SK-N-MC (cell line): ENCODE data around the gene TCIRG1.

Experiments used
- DNase-seq: peaks from one replicate; pipeline ENCODE4 v3.0.0-alpha.2; 2011; ENCODE audit warnings: low read depth, low spot score
- H3K27ac ChIP-seq: fragments of 200-600 bp; sonication (generic); 2 replicates; pipeline ENCODE4 v1.5.1; 2016; ENCODE audit warnings: mixed run types
- H3K36me3 ChIP-seq: fragments of 200-600 bp; sonication (generic); 2 replicates; pipeline ENCODE4 v1.6.1; 2017; ENCODE audit warnings: antibody characterized with exemption, low read length, mixed read lengths; ENCODE audit not compliant: insufficient read depth
- H3K4me3 ChIP-seq: fragments of 200-600 bp; sonication (generic); 2 replicates; pipeline ENCODE4 v1.5.1; 2016
- H3K9ac ChIP-seq: fragments of 200-600 bp; sonication (generic); 2 replicates; pipeline ENCODE4 v1.8.0; 2017; ENCODE audit warnings: mixed run types, mixed read lengths; ENCODE audit not compliant: insufficient read length
- H3K9me3 ChIP-seq: fragments of 200-600 bp; sonication (generic); 2 replicates; pipeline ENCODE4 v1.6.1; 2017; ENCODE audit warnings: low read depth, mild to moderate bottlenecking, antibody characterized with exemption, low read length, moderate library complexity, mixed read lengths
- EZH2 ChIP-seq: fragments of 200-600 bp; sonication (generic); IDR thresholded peaks from one replicate; pipeline ENCODE4 v1.6.1; 2017; ENCODE audit warnings: antibody characterized with exemption
- FOXP2 ChIP-seq: optimal IDR thresholded peaks from 2 replicates; pipeline ENCODE3; 2011; ENCODE audit warnings: mild to moderate bottlenecking, moderate library complexity; ENCODE audit not compliant: insufficient read depth; ENCODE audit errors: extremely low read length, control extremely low read depth
- POLR2AphosphoS5 ChIP-seq: IDR thresholded peaks from 2 replicates; pipeline ENCODE4 v1.6.1; 2012; ENCODE audit warnings: mild to moderate bottlenecking, low read depth, low read length, borderline replicate concordance

TCIRG1 gene

DNA sequence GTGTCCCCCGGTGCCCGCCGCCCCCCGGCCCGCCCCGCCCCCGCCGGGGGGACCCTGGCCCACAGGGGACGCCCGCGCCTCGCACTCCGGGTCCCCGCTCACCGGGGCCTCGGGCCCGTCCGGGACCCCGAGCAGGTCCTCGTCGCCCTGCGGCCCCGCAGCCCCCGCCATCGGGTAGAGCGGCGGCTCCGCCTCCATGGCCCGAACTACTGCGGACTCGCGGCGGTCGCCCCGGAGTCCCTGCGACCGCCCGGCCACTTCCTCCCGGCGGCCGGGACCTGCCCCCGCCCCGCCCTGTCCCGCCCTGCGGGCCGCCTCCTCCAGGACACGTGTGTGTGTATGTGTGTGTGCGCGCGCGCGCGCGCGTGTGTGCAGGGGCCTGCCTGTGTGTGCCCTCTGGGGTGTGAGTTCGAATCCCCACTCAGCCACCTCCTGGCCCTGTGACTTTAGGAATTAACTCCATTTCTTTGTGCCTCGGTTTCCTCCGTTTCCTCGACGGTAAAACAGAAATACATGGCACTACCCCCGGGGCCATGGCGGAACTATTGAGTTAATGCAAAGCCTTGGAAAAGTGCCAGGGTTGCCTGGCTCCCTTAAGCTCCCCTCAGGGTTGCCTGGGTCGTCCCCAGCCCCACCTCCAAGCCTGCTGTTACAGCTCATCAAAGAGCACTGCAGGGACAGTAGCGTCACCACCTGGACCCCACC, 34.8 kb upstream of the TCIRG1 start, which contains the start of gene UNC93B1:
Gene UNC93B1 (minus strand): TSS at position 252 of the 705 bp plus-strand sequence. CDS start 54 bp downstream, at position 198.
- H3K36me3 ChIP-seq: no peaks in the 10 kb centered on the region
- H3K9ac ChIP-seq: peak within 1 kb of the TSS; percentile 53

DNA sequence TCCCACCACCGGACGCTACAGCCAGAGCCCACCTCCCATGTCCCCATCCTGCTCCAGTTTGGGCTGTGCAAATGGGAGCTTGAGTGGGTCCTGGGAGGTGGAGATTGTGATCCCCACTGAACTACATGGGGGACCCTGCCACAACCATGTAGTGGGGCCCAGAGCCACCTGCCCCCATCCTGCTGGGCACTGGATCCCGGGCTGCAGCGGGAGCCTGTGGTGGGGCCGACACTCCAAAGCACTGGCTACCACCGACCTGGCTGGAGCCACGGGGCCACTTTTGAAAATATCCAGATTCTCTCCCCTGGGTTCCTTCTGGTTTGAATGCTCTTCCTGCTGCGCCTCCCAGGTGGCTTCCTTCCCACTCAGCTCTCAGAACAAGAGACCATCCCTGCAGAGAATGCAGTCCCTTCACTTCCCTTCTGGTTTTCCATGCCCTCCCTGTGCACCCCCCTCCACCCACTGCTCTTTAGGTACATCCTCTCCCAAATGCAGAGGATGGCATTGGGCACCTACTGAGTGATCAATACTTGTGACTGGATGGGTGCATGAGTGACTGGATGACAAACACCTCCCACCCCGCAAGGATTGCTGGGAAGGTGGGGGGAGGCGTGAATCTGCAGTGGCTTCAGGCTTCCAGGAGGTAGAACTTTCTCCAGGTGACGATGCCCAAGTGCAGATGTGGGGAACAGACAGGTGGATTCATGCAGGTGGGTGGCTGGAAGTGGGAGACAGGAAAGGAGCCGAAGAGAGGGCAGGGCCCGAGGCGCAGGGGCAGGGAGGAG, 34.1 kb upstream of the TCIRG1 start:
- no peak for DNase-seq
- no peak overlapping the region for H3K27ac ChIP-seq
- H3K4me3 ChIP-seq: peak overlapping the region; percentile 74
- H3K9ac ChIP-seq: no peak overlapping the region
- TF ChIP-seq POLR2AphosphoS5: no peak
- TF ChIP-seq FOXP2: no peak
- TF ChIP-seq EZH2: no peak
- H3K9me3 ChIP-seq: no peaks in the 10 kb centered on the region
- no peaks in the 10 kb centered on the region for H3K36me3 ChIP-seq

More for the DNA sequence above, 34.8 kb upstream of the TCIRG1 start, which contains the start of gene UNC93B1:
- peak; percentile 16 for DNase-seq
- no peak for TF ChIP-seq EZH2
- TF ChIP-seq FOXP2: no peak
- H3K9me3 ChIP-seq: no peaks in the 10 kb centered on the region
- no peak within 1 kb of the TSS for H3K27ac ChIP-seq
- H3K4me3 ChIP-seq: peak within 1 kb of the TSS; percentile 74

DNA sequence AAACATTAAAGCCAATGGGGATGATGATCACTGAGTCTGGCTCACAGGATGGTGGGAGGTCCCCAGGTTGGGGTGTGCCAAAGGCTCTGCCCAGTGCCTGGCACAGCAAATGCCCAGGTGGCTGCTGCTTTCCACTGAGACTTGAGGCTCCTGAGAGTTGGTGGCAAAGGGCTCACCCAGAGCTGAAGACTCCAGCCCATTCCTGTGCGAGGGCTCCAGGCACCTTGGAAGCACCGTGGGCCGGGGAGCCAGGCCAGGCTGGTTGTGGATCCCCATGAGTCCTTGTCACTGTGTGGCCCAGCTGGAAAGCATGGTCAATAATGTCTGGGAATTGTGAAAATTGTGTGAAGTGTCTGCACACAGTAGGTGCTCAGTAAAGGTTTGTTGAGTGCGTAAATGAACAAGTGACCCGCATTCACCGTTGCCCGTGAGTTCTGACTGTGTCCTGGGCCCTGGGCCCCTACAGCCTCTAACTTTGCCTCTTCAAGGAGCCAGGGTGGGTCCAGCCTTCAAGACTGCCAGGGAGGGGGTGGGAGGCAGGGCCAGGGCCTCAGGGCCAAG, 32.1 kb upstream of the TCIRG1 start:
- DNase-seq: no peak
- Histone ChIP-seq H3K36me3 (no peaks in the 10 kb centered on the region), H3K9ac (no peak overlapping the region), H3K27ac (no peak overlapping the region), H3K9me3 (no peaks in the 10 kb centered on the region), H3K4me3 (no peak overlapping the region)
- no peak for TF ChIP-seq EZH2
- TF ChIP-seq FOXP2: no peak
- no peak for TF ChIP-seq POLR2AphosphoS5

DNA sequence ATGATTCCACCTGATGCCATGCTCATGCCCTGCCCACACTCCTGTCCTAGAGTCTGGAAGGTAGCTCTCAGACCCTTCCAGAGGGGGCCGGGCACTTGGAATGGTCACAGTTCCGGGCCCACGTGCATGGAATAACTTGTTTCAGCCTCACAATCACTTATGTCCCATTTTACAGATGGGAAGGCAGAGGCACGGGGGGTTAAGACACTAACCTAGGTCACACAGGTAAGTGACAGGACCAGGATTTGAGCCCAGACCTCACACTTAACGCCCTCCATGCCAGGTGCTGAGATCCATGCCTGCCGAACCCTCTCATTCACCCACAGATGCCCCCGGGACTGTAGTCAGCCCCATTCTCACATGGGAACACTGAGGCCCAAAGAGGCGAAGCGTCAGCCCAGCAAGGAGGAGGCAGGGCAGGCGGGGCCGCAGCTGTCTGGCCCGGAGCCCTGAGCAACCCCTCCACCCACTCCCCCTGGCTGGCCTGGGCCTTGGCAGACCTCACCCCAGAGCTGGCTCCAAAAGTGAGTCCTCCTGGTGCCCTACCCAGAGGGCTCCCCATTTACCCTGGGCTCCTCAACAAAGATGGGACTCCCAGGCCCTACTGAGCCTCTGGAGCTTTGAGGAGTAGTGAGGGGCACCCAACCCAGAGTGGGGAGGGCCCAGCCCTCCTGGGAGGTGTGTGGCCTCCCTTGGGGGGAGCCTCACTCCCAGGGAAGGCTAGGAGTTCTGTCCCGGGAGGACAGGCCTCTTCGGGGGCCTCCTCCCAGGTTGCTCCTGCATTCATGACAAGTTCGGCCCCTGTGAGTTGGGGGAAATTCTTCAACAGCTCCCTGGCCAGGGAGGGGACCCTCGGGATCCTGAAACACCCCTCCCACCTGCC, 31.1 kb upstream of the TCIRG1 start:
- TF ChIP-seq EZH2 (no peak), FOXP2 (no peak), POLR2AphosphoS5 (no peak)
- no peak for DNase-seq
- H3K27ac ChIP-seq: no peak overlapping the region
- H3K9ac ChIP-seq: no peak overlapping the region
- no peaks in the 10 kb centered on the region for H3K36me3 ChIP-seq
- no peak overlapping the region for H3K4me3 ChIP-seq
- no peaks in the 10 kb centered on the region for H3K9me3 ChIP-seq

DNA sequence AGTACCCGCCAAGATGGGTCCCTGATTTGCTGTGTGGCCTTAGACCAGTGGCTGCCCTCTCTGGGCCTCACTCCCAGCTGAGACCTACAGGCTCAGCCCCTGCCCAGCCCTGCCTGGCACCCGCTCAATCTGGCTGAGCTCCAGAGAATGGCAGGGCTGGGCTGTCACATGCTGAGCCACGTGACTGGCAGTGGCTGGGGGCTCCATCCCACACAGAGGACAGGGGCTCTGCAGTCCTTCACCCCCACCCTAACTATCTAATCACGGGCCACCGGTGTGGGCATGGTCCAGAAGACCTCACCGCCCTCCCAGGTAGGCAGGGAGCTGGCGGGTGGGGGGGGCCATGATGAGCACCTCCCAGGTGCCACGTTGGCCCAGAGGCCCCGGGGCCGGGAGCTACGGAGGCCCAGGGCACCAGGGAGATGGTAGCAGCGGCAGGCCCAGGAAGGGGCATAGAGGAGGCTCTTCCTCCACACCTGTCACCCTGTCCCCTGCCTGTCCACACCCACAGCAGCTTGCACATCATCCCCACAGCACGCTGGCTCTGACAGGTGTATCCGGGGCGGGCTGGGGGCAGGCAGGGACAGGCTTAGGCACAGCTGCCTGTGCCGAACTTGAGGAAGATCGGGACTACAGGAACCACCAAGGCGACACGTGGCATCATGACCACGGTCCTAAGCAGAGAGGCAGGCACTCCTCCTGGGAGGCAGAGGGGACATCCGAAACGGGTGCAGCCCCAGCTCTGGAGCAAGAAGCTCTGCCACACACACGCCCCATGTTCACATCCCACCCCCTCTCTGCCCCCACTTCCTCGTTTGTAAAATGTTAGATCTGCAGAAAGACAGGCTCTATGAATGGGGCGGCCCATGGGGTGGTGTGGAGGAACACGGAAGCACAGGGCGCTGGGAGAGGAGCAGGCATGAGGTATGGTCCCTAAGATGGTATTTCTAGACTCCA, 30.2 kb upstream of the TCIRG1 start:
- no peak for DNase-seq
- no peak overlapping the region for H3K9ac ChIP-seq
- H3K4me3 ChIP-seq: no peak overlapping the region
- no peaks in the 10 kb centered on the region for H3K36me3 ChIP-seq
- no peak for TF ChIP-seq POLR2AphosphoS5
- TF ChIP-seq EZH2: no peak
- no peak for TF ChIP-seq FOXP2
- no peaks in the 10 kb centered on the region for H3K9me3 ChIP-seq
- no peak overlapping the region for H3K27ac ChIP-seq

DNA sequence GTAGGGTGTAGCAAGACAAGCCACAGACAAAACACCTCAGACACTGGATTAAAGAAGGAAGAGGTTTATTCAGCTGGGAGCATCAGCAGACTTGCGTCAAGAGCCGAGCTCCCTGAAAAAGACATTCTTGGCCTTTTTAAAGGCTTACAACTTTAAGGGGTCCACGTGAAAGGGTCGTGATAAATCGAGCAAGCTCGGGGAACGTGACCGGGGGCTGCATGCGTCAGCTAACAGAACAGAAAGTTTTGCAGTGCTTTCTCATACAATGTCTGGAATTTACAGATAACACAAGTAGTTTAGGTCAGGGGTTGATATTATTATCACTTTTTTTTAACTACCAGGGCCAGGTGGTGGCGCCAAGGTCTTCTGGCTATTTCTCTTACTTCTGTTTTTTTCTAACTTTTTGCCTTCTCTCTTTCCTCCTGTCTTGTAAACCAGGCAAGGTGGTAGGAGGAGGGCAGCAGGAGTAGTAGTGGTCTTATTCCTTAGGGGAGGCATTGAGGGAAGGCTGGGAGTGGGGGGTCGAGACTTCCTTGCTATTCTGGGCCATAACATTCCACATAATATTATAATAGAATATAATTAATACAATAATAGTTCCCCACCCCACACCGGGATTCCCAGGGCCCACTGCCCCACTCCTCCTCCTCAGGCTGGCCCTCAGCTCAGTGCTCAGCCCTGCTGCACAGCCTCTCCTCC, 29.3 kb upstream of the TCIRG1 start:
- no peaks in the 10 kb centered on the region for H3K9me3 ChIP-seq
- no peaks in the 10 kb centered on the region for H3K36me3 ChIP-seq
- H3K4me3 ChIP-seq: no peak overlapping the region
- TF ChIP-seq POLR2AphosphoS5 (no peak), FOXP2 (no peak), EZH2 (no peak)
- H3K9ac ChIP-seq: no peak overlapping the region
- H3K27ac ChIP-seq: no peak overlapping the region
- no peak for DNase-seq

DNA sequence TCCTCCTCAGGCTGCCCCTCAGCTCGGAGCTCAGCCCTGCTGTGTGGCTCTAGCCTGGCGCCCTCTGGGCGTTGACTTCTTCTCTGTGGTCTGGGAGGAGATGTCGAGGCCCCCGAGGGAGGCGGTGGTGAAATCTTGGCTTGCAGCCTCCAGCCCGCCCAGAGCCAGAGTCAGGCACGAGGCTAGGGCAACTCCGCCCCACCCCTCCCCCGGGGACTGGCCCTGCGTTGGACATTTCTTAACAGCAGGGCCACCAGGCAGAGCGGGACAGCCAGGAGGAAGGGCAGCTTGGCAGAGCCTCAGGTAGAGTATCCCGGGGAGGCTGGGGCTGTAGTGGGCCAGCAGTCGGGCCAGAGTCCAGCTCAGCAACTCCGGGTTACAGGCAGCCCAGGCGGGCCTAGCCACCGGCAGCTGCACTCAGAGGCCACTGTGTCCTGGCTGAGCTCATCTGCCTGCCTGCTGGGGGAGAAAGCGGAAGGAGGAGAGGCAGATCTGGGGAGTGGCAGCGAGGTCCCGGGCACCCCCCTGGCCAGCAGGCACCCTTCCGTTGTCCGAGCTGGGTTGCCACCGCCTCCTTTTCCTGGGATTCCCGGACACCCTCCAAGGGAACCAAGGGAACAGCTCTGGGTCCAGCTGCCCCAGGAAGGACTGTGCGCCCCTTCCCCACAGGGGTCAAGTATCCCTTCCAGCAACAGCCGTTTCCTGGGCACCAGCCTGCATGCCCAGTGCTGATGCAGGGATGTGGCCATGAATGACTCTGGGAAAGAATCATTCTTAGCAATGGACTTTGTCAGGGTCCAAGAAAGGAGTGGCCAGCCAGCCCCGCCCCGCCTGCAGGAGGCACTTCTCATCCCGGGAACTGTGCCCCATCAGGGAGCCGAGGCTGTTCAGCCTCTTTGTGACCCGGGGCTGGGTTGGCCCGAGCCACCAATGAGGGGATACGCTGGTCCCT, 28.5 kb upstream of the TCIRG1 start, which contains the start of gene ALDH3B1:
Gene ALDH3B1 (plus strand): TSS at position 238 of the 952 bp plus-strand sequence. CDS start 4,971 bp downstream, outside the sequence.
- H3K36me3 ChIP-seq: no peaks in the 10 kb centered on the region
- no peak for TF ChIP-seq POLR2AphosphoS5
- no peak for TF ChIP-seq EZH2
- no peak for TF ChIP-seq FOXP2
- H3K4me3 ChIP-seq: no peak within 1 kb of the TSS
- DNase-seq: no peak
- H3K9ac ChIP-seq: no peak within 1 kb of the TSS
- H3K27ac ChIP-seq: no peak within 1 kb of the TSS
- H3K9me3 ChIP-seq: no peaks in the 10 kb centered on the region
